Endothelial cell of hepatic sinusoid (primary cell): ENCODE data around the gene ESRRG.

Source experiments
- in situ Hi-C: cut with HindIII; loops from 2 replicates; pipeline ENCODE4 v1.10.0; 2017; ENCODE audit warnings: low sequenced_read_pairs

Gene ESRRG

GRCh38 chr1:216723274-216723780, at the start of gene ESRRG:
Gene ESRRG, minus strand, starts transcription at chr1:216723429. Its CDS starts 130 bp downstream, at chr1:216723299.
- in situ Hi-C loops: no loop called here

DNA sequence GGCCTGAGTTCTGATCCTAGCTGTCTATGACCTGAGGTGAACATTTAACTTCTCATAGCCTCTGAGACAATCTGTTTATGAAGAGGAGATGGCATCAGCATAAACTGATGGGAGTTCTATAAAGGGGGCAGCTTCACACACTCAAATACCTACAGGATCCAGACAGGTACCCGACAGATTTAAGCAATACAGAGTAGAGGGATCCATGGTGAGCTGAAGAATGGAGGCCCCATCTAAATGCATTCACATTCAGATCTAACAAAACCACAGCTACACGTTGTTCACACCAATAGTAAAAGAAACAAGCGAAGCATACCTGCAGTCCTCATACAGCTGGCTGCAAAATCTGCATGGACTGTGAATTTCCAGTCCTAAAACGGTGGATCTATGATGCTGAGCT, 48.7 kb upstream of the ESRRG start:
- in situ Hi-C loops: no loop called here

DNA sequence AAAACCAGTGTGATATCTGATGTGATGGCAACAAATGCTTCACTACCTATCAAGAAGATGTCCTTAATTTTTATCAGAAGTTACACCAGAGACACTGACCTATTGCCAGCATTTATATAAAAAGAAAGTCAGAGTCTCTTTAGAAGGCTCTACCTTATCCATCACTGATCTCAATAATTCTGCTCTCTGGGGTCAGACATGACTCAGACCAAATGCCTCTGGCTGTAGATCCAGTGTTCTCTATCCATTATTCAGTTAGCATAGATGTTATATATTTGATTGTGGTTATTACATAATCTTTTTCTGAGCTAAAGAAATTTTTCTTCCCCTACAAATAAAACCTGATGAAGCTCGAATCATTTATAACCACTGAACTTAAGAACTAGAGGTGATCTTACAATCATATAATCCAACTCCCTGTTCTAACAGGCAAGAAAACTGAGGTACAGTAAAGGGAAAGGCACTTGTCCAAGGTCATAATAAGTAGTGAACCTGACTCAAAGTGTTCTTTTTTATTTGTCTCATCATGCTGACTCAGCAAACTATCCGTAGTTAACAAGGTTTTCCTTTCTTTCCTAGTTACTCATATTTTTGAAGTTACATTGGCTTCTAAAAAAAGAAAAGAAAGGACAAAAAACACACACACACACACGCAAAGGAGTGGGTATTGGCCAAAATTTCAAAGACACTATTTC, 43.6 kb upstream of the ESRRG start:
- in situ Hi-C loops: no loop called here

DNA sequence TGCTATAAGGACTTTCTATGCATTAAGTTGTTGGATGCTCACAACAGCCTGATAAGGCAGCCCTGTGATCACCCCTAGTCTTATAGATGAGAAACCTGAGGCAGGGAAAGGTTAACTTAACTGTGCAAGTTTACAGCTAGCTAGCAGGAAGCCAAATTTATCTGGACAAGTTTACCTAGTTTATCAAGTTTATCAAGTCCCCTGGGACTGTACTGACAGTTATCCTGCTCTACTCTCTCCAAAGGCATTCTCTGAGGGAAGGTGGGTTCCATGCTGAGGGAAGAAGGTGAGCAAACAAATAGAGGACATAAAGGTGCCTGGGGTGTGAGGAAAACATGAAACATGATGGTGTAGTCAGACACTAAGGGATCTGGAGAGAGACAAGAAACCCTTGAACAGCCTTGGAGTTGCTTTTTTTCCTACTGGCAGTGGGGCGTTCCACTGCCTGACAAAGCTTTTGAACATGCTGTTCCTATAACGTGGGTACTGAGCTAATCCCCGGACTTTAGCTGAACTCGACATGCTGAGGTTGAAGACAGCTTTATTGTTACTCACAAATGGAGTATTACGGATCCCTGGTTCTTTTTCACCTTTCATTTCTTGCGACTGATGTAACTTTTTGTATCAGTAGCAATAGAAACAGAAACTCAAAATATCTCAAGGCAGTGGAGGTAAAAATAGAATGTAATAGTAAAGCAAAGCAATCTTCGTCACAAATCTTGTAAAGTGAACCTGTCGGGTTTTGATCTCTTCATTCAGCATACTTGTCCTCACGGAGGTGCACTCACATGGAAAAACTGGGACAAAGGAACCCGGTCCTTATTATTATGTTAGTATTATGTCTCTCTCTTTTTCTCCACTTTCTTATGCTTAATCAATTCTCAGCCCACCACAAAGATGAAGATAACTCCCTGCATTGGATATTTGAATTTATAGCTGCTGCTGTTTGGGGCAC, 42.4 kb upstream of the ESRRG start:
- in situ Hi-C loops: no loop called here

DNA sequence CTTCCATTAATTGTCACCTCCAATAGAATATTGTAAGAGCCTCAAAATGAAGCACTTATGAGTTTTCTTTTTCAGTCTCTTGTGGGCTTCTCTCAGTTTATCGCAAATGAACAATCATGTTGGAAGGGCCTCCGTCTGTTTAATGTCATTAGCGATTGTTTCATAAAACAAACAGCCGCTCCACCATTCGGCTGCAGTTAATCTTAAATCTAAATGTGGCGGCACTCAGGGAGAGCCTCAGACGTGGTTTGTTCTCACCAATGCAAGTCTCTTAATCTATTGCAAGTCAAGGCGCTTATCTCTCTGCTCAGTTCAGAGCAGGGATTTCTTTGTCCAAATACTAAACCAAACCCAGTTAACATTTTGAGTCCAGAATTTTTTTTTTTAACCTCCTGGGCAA, 34.9 kb upstream of the ESRRG start:
- in situ Hi-C loops: no loop called here

- in situ Hi-C loops: no loop called here
These were observed 33.9 kb upstream of the ESRRG start for GRCh38 chr1:216757110-216757509.

- in situ Hi-C loops: no loop called here
These were observed 27.7 kb upstream of the ESRRG start for GRCh38 chr1:216750961-216751360.

DNA sequence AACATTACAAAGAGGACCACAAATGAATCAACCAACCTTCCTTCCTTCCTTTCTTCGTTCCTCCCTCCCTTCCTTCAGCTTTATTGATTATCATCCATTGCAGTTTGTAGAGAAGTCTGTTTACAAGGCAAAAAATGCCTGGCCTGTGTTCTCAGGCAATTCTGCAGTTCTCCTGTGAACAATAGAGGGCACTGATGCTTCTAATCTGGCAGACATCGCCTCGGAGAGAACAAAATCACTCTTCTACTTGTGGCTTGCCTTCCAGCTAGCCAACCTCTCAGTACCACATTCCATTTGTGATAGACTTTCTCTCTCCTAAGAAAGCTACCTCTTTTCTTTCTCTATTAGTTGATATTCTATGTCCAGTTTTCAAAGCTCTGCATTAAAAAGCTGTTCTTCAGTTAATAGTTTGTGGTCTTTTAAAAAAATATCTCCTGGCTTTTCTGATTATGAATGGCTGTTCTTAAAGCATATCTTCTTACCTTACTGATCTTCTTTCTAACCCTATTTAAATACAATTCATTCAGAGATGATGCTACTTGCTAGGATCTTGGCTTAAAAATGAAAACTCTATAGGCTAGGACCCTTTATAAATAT, 26.9 kb upstream of the ESRRG start:
- in situ Hi-C loops: no loop called here

DNA sequence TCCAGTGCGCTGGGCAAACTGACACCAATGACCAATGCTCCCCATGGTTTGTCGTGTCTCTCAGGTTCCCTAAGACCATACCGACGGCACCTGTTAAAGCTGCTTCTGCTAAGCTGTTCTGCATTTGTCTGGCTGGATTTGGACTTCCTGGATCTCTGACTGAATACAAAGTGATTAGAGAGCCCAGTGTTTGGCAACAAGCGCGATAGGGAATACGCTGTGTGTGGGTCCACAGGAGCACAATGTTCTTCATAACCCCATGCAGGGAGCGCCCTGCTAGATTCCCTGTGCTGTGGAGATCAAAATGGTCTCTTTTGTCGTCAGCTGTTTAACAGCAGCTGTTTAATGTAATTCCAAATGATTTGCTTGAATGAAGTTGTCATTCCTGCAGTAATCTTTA, 26.0 kb upstream of the ESRRG start:
- in situ Hi-C loops: no loop called here

DNA sequence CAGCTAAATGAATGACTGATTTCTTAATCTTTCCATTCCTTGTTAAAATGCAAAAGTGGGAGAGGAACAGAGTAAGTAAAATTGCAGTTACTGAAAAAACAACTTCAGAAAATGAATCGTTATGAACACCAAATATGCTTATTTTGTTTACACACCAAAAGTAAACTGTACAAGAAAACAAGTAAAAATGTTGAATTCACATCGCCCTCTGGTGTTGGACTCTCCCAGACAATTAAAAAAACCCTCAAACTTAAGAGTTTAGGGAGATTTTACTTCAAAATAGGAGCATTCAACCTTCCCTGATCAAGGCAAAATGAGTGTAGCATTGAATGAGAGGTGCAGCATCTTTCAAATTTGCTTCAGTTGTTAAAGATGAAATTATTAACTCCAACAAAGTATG, 19.4 kb upstream of the ESRRG start:
- in situ Hi-C loops: no loop called here

GRCh38 chr1:216740331-216740730, 17.1 kb upstream of the ESRRG start:
- in situ Hi-C loops: no loop called here

DNA sequence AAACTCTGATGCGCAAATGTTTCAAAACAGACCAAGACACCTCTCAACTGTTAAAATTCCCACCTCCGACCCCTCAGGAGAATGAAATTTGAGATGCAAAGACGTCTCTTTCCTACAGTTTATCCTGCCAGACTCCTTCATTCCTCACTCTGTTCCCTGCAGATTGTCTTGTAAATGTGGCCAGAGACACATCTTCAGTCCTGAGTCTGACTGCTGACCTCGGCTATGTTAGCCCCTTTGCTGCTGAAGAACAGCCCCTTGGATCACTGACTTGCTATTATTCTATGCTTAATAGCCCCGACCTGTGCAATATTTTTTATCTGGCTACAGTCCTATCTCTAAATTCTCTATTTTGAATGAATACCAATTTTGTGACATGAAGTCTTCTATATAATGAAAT, 16.6 kb upstream of the ESRRG start:
- in situ Hi-C loops: no loop called here

DNA sequence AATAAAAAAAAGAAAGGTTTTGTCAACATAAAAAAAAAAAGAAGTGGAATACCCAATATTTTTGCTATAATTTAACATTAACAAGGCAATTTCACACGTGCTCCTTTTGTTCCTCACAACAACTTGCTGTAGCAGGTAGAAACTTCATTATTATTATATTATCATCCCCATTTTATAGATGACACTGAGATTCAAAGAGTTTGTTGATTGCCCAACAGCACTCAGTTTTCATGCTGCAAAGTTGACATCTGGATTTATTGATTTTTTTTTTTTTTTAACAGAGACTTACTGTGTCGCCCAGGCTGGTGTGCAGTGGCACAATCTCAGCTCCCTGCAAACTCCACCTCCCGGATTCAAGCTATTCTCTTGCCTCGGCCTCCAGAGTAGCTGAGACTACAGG, 8.9 kb upstream of the ESRRG start:
- in situ Hi-C loops: no loop called here

DNA sequence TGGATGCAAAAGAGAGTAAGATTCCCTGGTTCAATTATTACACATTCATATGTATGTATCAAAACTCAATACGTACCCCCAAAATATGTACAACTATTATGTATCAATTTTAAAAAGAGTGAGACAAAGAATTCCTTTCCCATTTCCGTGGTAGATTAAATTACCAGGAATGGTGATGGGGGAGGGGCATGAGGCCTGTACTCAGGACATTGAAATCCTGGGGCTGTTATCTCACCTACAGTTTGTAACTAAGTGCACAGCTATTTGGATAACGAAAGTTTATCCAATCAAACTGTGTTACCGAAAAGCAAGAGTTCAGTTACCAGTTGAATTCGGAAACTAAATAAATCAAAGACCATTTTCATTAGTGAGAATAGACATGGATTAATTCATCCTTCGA, 8.3 kb upstream of the ESRRG start:
- in situ Hi-C loops: no loop called here

- in situ Hi-C loops: no loop called here
These were observed 3.2 kb upstream of the ESRRG start for GRCh38 chr1:216726435-216726834.

GRCh38 chr1:216722821-216723220, 408 bp downstream of the ESRRG start:
- in situ Hi-C loops: no loop called here

DNA sequence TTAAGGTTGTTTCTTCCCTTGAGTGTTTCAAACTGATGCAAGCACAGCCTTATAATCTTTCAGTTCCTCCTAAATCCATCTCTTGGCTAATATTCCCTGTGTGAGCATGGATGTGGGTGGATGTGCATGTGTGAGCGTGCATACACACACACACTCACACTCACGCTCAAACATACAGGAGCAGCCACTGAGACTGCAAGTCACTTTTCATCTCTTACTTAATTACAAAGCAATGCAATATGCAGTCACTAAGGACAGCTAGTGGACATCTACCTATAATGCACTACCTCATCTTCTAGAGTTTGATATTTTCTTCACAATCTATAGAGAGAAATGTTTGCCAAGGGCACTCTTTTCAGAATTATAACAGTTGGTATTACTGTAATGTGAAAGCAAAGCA, 1.4 kb downstream of the ESRRG start:
- in situ Hi-C loops: no loop called here

GRCh38 chr1:216721062-216721461, 2.2 kb downstream of the ESRRG start:
- in situ Hi-C loops: no loop called here

DNA sequence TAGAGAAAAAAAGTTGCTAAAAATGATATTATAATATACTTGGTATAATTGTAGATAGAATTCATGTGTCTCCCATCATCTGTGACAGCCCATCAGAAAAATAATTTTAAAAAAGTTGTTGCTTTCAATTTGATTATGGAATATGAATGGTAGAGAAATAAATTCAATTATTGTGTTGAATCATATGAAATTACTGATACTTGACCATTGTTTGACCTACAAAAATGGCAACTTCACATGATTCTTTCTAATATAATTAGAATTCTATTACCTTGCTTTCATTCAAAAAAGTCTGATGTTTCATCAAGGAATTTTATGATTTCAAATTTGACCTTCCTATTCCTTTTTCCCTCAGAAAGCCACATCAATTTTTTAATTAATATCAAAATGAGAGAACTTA, 11.5 kb downstream of the ESRRG start:
- in situ Hi-C loops: no loop called here

GRCh38 chr1:216710598-216711333, 12.5 kb downstream of the ESRRG start:
- in situ Hi-C loops: no loop called here

DNA sequence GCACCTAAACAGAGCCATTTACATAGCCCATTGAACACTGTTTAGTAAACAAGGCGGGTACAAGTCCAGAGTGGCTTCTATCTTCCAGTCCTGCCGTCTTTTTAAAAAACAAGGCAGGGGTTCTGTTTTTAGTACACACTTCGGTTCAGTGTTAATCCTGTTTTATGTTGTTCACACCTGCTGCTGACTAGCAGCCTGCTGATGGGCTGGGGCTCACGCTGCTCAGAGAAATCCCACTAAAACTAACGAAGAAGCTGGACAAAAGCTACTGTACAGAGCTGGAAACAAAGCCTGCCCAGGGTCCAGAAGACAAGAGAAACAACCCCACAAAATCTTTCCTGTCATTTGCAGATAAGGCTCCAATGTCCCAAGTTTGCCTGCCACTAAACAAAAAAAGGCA, 13.2 kb downstream of the ESRRG start:
- in situ Hi-C loops: no loop called here
